OCI-LY3 (cell line): ENCODE measurements around the gene RPRD2.

Source experiments
- H2AFZ ChIP-seq: fragments of 200-600, 300-600 bp; shearing (Covaris generic); 2 replicates; pipeline ENCODE4 v1.6.0; 2014; ENCODE audit warnings: antibody characterized with exemption, low read depth, low read length
- H3K27ac ChIP-seq: fragments of 200-600, 300-600 bp; sonication (generic); 2 replicates; pipeline ENCODE4 v1.5.1; 2014; ENCODE audit warnings: mild to moderate bottlenecking, low read length, moderate library complexity, mixed read lengths
- H3K27me3 ChIP-seq: fragments of 200-600, 300-600 bp; sonication (generic); 2 replicates; pipeline ENCODE4 v1.6.1; 2014; ENCODE audit warnings: low read depth, low read length, mixed read lengths
- H3K36me3 ChIP-seq: fragments of 200-600, 300-600 bp; sonication (generic); replicated peaks from 2 replicates; pipeline ENCODE3; 2014; ENCODE audit warnings: low read depth, low read length, mixed read lengths
- H3K4me1 ChIP-seq: fragments of 300-600, 200-600 bp; sonication (generic); 2 replicates; pipeline ENCODE4 v1.6.1; 2014; ENCODE audit warnings: low read length, mixed read lengths
- H3K4me2 ChIP-seq: fragments of 200-600, 300-600 bp; sonication (generic); 2 replicates; pipeline ENCODE4 v1.6.1; 2014; ENCODE audit warnings: low read length, mixed read lengths
- H3K4me3 ChIP-seq: fragments of 300-600, 200-600 bp; sonication (generic); 2 replicates; pipeline ENCODE4 v1.5.1; 2014; ENCODE audit warnings: antibody characterized with exemption, mild to moderate bottlenecking, low read length, moderate library complexity
- H3K79me2 ChIP-seq: fragments of 300-600, 200-600 bp; shearing (Covaris generic); 2 replicates; pipeline ENCODE4 v1.6.1; 2014; ENCODE audit warnings: mild to moderate bottlenecking, low read length, mixed read lengths
- H3K9ac ChIP-seq: fragments of 300-600, 200-600 bp; shearing (Covaris generic); 2 replicates; pipeline ENCODE4 v1.6.0; 2014; ENCODE audit warnings: mild to moderate bottlenecking, low read length, moderate library complexity
- H3K9me3 ChIP-seq: fragments of 200-600, 300-600 bp; shearing (Covaris generic); 2 replicates; pipeline ENCODE4 v1.6.1; 2014; ENCODE audit warnings: low read length, mixed read lengths; ENCODE audit not compliant: insufficient read depth
- H4K20me1 ChIP-seq: fragments of 200-600, 300-600 bp; sonication (generic); 2 replicates; pipeline ENCODE4 v1.6.1; 2016; ENCODE audit warnings: low read length, mixed read lengths; ENCODE audit not compliant: insufficient read depth
- EZH2phosphoT487 ChIP-seq: fragments of 200-600 bp; shearing (Covaris generic); IDR thresholded peaks from 2 replicates; pipeline ENCODE4 v1.6.1; 2018; ENCODE audit warnings: antibody characterized with exemption, mixed run types, low read depth
- TF ChIP-seq, protein P1 (sequence below): fragments of 200-600, 300-600 bp; sonication (generic); IDR thresholded peaks from 2 replicates; pipeline ENCODE4 v1.5.1; 2014; ENCODE audit warnings: antibody characterized with exemption, low read length, low read depth

The RPRD2 gene

GRCh38 chr1:150414592-150414991 lies 50.6 kb downstream of the RPRD2 start:
- Histone ChIP-seq H3K36me3 (peaks cover 4% of the 10 kb centered on the region), H3K4me2 (no peak overlapping the region), H3K27me3 (no peaks in the 10 kb centered on the region), H4K20me1 (peaks cover 25% of the 10 kb centered on the region), H3K9ac (no peak overlapping the region), H2AFZ (no peak overlapping the region), H3K9me3 (no peaks in the 10 kb centered on the region), H3K4me3 (no peak overlapping the region), H3K79me2 (peaks cover 20% of the 10 kb centered on the region), H3K27ac (no peak overlapping the region), H3K4me1 (no peaks in the 10 kb centered on the region)
- TF ChIP-seq, protein P1, sequence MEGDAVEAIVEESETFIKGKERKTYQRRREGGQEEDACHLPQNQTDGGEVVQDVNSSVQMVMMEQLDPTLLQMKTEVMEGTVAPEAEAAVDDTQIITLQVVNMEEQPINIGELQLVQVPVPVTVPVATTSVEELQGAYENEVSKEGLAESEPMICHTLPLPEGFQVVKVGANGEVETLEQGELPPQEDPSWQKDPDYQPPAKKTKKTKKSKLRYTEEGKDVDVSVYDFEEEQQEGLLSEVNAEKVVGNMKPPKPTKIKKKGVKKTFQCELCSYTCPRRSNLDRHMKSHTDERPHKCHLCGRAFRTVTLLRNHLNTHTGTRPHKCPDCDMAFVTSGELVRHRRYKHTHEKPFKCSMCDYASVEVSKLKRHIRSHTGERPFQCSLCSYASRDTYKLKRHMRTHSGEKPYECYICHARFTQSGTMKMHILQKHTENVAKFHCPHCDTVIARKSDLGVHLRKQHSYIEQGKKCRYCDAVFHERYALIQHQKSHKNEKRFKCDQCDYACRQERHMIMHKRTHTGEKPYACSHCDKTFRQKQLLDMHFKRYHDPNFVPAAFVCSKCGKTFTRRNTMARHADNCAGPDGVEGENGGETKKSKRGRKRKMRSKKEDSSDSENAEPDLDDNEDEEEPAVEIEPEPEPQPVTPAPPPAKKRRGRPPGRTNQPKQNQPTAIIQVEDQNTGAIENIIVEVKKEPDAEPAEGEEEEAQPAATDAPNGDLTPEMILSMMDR, result no peak
- no peak for TF ChIP-seq EZH2phosphoT487

DNA sequence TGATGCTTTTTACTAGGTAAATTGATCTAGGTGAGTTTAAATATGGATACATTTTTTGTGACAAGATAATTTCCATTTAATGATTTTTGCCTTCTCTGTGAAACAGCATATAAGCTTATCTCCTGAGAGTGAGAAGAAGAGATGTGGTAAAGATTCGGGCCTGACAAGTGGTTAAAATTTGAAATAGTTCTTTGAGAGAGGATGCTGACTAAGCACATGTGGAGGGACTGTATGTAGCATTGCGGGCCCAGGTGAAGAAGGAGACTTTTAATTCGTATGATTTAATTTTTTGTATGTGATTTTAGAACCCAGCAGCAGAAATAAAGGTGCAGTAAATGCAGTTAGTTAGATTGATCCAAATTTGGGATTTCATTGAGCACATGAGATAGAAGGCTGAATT lies 51.9 kb downstream of the RPRD2 start:
- peaks cover 14% of the 10 kb centered on the region for H4K20me1 ChIP-seq
- H2AFZ ChIP-seq, result no peak overlapping the region
- H3K9ac ChIP-seq, result no peak overlapping the region
- no peaks in the 10 kb centered on the region for H3K4me1 ChIP-seq
- no peaks in the 10 kb centered on the region for H3K27me3 ChIP-seq
- H3K79me2 ChIP-seq, result peaks cover 11% of the 10 kb centered on the region
- H3K36me3 ChIP-seq, result peaks cover 9% of the 10 kb centered on the region
- H3K4me3 ChIP-seq, result no peak overlapping the region
- H3K4me2 ChIP-seq, result no peak overlapping the region
- H3K27ac ChIP-seq, result no peak overlapping the region
- TF ChIP-seq, protein P1, result no peak
- no peak for TF ChIP-seq EZH2phosphoT487
- no peaks in the 10 kb centered on the region for H3K9me3 ChIP-seq

DNA sequence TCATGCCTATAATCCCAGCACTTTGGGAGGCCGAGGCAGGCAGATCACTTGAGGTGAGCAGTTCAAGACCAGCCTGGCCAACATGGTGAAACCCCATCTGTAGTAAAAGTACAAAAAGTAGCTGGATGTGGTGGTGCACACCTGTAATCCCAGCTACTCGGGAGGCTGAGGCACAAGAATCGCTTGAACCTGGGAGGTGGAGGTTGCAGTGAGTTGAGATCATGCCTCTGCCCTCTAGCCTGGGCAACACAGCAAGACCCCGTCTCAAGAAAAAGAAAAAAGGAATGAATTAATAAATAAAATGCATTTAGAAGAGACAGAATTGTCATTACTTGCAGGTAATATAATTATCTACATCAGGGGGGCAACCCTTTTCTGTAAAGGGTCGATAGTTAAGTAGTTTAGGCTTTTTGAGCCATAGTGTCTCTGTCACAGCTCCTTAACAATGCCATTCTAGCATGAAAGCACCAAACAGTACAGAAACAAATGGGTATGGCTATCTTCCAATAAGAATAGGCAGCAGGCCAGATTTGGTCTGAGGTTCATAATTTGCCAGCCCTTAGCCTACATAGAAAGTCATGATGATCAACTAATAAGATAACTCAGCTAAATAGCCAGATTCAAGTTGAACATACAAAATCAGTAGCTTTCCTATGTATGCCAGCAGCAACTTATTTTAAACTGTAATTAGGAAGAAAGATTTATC lies 56.8 kb downstream of the RPRD2 start:
- Histone ChIP-seq H3K4me2 (no peak overlapping the region), H3K9ac (no peak overlapping the region), H4K20me1 (no peaks in the 10 kb centered on the region), H3K27ac (no peak overlapping the region), H3K79me2 (no peaks in the 10 kb centered on the region), H3K4me3 (no peak overlapping the region), H3K27me3 (no peaks in the 10 kb centered on the region), H3K36me3 (peaks cover 9% of the 10 kb centered on the region), H3K4me1 (peaks cover 4% of the 10 kb centered on the region; the same call in 1 of the 2 replicates), H3K9me3 (no peaks in the 10 kb centered on the region), H2AFZ (no peak overlapping the region)
- no peak for TF ChIP-seq EZH2phosphoT487
- TF ChIP-seq, protein P1, result no peak

GRCh38 chr1:150422541-150422940 lies 58.6 kb downstream of the RPRD2 start:
- H3K4me2 ChIP-seq, result no peak overlapping the region
- peaks cover 4% of the 10 kb centered on the region; the same call in 1 of the 2 replicates for H3K4me1 ChIP-seq
- H3K36me3 ChIP-seq, result peaks cover 9% of the 10 kb centered on the region
- no peaks in the 10 kb centered on the region for H3K79me2 ChIP-seq
- TF ChIP-seq EZH2phosphoT487, result no peak
- TF ChIP-seq, protein P1, result no peak
- H3K4me3 ChIP-seq, result no peak overlapping the region
- no peaks in the 10 kb centered on the region for H3K9me3 ChIP-seq
- no peak overlapping the region for H3K27ac ChIP-seq
- no peak overlapping the region for H2AFZ ChIP-seq
- no peaks in the 10 kb centered on the region for H3K27me3 ChIP-seq
- no peak overlapping the region for H3K9ac ChIP-seq
- H4K20me1 ChIP-seq, result no peaks in the 10 kb centered on the region
